HepG2 (cell line): ENCODE measurements around the gene ABCC12. TPM values are rescaled to one million over a fixed set of nuclear protein-coding genes. Genes with fewer than 3 reads are reported as not detected.

ENCODE experiments used
- ATAC-seq: fragments of 200-7000 bp; cut with Tn5 transposase; 3 replicates; pipeline ENCODE4 v1.9.1; 2020; ENCODE audit warnings: mild to moderate bottlenecking, moderate library complexity
- BruUV-seq: library from RNA; stranded (reverse); fragments of 400-500 nt; replicated peaks from 2 replicates; lab custom pipeline; 2021; lab: Mats Ljungman, UMichigan
- CTCF ChIA-PET: fragments of 300-600 bp; formaldehyde crosslinking; extraction: SDS; loops from one replicate; lab custom pipeline; 2021; ENCODE audit warnings: low total read pairs, inconsistent platforms, low intra/inter-chr PET ratio; lab: Yijun Ruan, JAX
- POLR2A ChIA-PET: fragments of 350-600 bp; sonication (Branson Sonifier 250); formaldehyde crosslinking; loops from one replicate; lab custom pipeline; 2020; ENCODE audit warnings: antibody characterized with exemption, inconsistent platforms; lab: Yijun Ruan, JAX
- DNase-seq: peaks from one replicate; pipeline ENCODE4 v3.0.0-alpha.2; 2015; ENCODE audit warnings: low spot score
- FAIRE-seq: peaks from 3 replicates; lab custom pipeline; 2011; peaks lifted over from hg19 to GRCh38; lab: Jason Lieb, UNC
- H2AFZ ChIP-seq: one replicate; pipeline ENCODE4 v1.6.1; 2011; ENCODE audit warnings: low read length, inconsistent platforms
- H3K27ac ChIP-seq: fragments of 300-600 bp; 3 replicates; pipeline ENCODE4 v1.8.0; 2011; ENCODE audit warnings: mixed run types, mild to moderate bottlenecking, mixed read lengths, low read length, inconsistent platforms; ENCODE audit not compliant: insufficient read depth; ENCODE audit errors: extremely low read length
- H3K27me3 ChIP-seq, 2 experiments: fragments of 200-600 bp in 1 of 2; 2 replicates in 1 of 2; 3 replicates in 1 of 2; pipeline versions ENCODE4 v1.6.0 to v1.8.0; 2011; ENCODE audit warnings: low read length in 2 of 2, mild to moderate bottlenecking in 2 of 2, moderate library complexity in 2 of 2, inconsistent platforms in 1 of 2; ENCODE audit not compliant: insufficient read depth in 2 of 2, control insufficient read depth in 1 of 2
- H3K36me3 ChIP-seq, 2 experiments: fragments of 200-600 bp in 1 of 2; replicated peaks in 1 of 2; 2 replicates in 1 of 2; 3 replicates in 1 of 2; pipeline versions ENCODE4 v1.5.1 to v1.8.0; 2011; ENCODE audit warnings: low read length in 2 of 2, inconsistent platforms in 1 of 2; ENCODE audit not compliant: insufficient read depth in 2 of 2, control insufficient read depth in 1 of 2
- H3K4me1 ChIP-seq: 2 replicates; pipeline ENCODE4 v1.5.1; 2012; ENCODE audit warnings: low read length, inconsistent platforms; ENCODE audit not compliant: insufficient read depth
- H3K4me2 ChIP-seq: 2 replicates; pipeline ENCODE4 v1.6.0; 2011; ENCODE audit warnings: low read depth, low read length, inconsistent platforms
- H3K4me3 ChIP-seq, 3 experiments: fragments of 200-600 bp in 1 of 3; sonication (generic), shearing (Covaris generic) in 1 of 3; replicated peaks in 1 of 3; 2 replicates each; pipeline ENCODE4 v1.5.1; 2011 to 2016; ENCODE audit warnings: low read length in 3 of 3, inconsistent platforms in 2 of 3, low read depth in 2 of 3, mild to moderate bottlenecking in 2 of 3, control low read depth in 1 of 3, mixed read lengths in 1 of 3; ENCODE audit not compliant: insufficient read depth in 1 of 3
- H3K79me2 ChIP-seq: one replicate; pipeline ENCODE4 v1.6.1; 2011; ENCODE audit warnings: low read length, inconsistent platforms; ENCODE audit not compliant: insufficient read depth
- H3K9ac ChIP-seq: 2 replicates; pipeline ENCODE4 v1.6.0; 2011; ENCODE audit warnings: mild to moderate bottlenecking, low read depth, low read length, inconsistent platforms; ENCODE audit not compliant: insufficient read depth
- H3K9me3 ChIP-seq: 2 replicates; pipeline ENCODE4 v1.5.1; 2012; ENCODE audit warnings: mild to moderate bottlenecking, low read length
- H4K20me1 ChIP-seq: 2 replicates; pipeline ENCODE4 v1.6.0; 2011; ENCODE audit warnings: inconsistent platforms, mild to moderate bottlenecking, low read length, moderate library complexity; ENCODE audit not compliant: insufficient read depth
- CENPT ChIP-seq: sonication (generic); formaldehyde crosslinking; IDR thresholded peaks from 2 replicates; pipeline ENCODE4 v1.8.0; 2022; ENCODE audit warnings: low read depth, mild to moderate bottlenecking, moderate library complexity, missing genetic modification reagents
- KIAA2018 ChIP-seq: sonication (generic); formaldehyde crosslinking; IDR thresholded peaks from 2 replicates; pipeline ENCODE4 v1.5.0; 2020; ENCODE audit warnings: mild to moderate bottlenecking, missing genetic modification reagents, borderline replicate concordance
- ZNF674 ChIP-seq: sonication (generic); formaldehyde crosslinking; IDR thresholded peaks from 2 replicates; pipeline ENCODE4 v1.5.0; 2020; ENCODE audit warnings: low read depth, mild to moderate bottlenecking, missing genetic modification reagents
- ZNF788 ChIP-seq: sonication (generic); formaldehyde crosslinking; IDR thresholded peaks from 2 replicates; pipeline ENCODE4 v1.5.0; 2020; ENCODE audit warnings: mild to moderate bottlenecking, missing genetic modification reagents, borderline replicate concordance
- WGBS: methylation state at CpG from one replicate; pipeline ENCODE4 v1.1.6; 2017; ENCODE audit warnings: low lambda C conversion rate; 5-methylcytosine and 5-hydroxymethylcytosine counted together
- in situ Hi-C: cut with HindIII; loops from 2 replicates; pipeline ENCODE4 v1.10.0; 2017; ENCODE audit warnings: low pct_unique_long_range_greater_than_20kb; ENCODE audit not compliant: extremely low pct_ligation_motif_present
- intact Hi-C: fragments of 100-400 bp; cut with micrococcal nuclease; formaldehyde crosslinking; loops from one replicate; pipeline ENCODE4 v1.10.0; 2022; ENCODE audit not compliant: unreplicated experiment
- polyA plus RNA-seq, 8 experiments: library from polyadenylated mRNA; depleted of rRNA in 3 of 8; stranded (reverse) in 7 of 8; unstranded in 1 of 8; fragments of >200 nt; fragmentation: Illumina TruSeq in 4 of 8; extraction: Trizol in 4 of 8; gene quantifications; 2 replicates each; pipeline versions ENCODE4 v1.2.1 to v1.2.3, GENCODE V29; 2011 to 2016; ENCODE audit warnings: low read depth in 4 of 8, missing spikeins in 1 of 8, mixed read lengths in 1 of 8; ENCODE audit not compliant: insufficient read depth in 1 of 8
- total RNA-seq, 5 experiments: library from RNA; depleted of rRNA; stranded (reverse); fragments of >200 nt; fragmentation: Illumina TruSeq; extraction: Trizol; gene quantifications; 2 replicates each; pipeline ENCODE4 v1.2.3, GENCODE V29; 2016; ENCODE audit warnings: low read depth in 1 of 5

ABCC12 gene
- total and polyA plus RNA-seq, 2 of the 13 experiments (the other 11 are each of a cell fraction or from before 2014, with no cell fraction given): not detected

GRCh38 chr16:48137822-48138221, 18.0 kb downstream of the ABCC12 start:
- no peaks in the 10 kb centered on the region for H3K79me2 ChIP-seq
- H3K4me3 ChIP-seq: no peak overlapping the region
- intact Hi-C loops (no loop called here), in situ Hi-C loops (no loop called here)
- POLR2A ChIA-PET: no interaction called here
- 24% methylated on average over 3 of the region's 3 CpGs for WGBS
- H3K36me3 ChIP-seq: no peaks in the 10 kb centered on the region
- no peak overlapping the region for H3K9ac ChIP-seq
- H3K27ac ChIP-seq: no peak overlapping the region
- no peaks in the 10 kb centered on the region for H4K20me1 ChIP-seq
- FAIRE-seq (no peak), DNase-seq (no peak), ATAC-seq (no peak)
- TF ChIP-seq KIAA2018 (CRISPR knock-in tag): no peak
- no peak for TF ChIP-seq CENPT (CRISPR knock-in tag)
- TF ChIP-seq ZNF674: no peak
- TF ChIP-seq ZNF788 (CRISPR knock-in tag): no peak
- CTCF ChIA-PET: no interaction called here
- H2AFZ ChIP-seq: no peak overlapping the region
- no peaks in the 10 kb centered on the region for H3K9me3 ChIP-seq
- no peak overlapping the region for H3K4me2 ChIP-seq
- no peaks in the 10 kb centered on the region for H3K4me1 ChIP-seq
- peaks cover 0 to 17% of the 10 kb centered on the region in 2 experiments; a peak in 2 of 5 replicates for H3K27me3 ChIP-seq
- no TSS peak for BruUV-seq
